Erythroblast (primary cell): ENCODE data around the gene BMP7.

Source experiments
- GATA1 ChIP-seq: IDR thresholded peaks from 2 replicates; pipeline ENCODE4 v1.6.1; 2011; ENCODE audit warnings: low read depth, mild to moderate bottlenecking, control low read depth, low read length, moderate library complexity
- POLR2A ChIP-seq: IDR thresholded peaks from 2 replicates; pipeline ENCODE4 v1.6.1; 2011; ENCODE audit warnings: mild to moderate bottlenecking, low read length

DNA sequence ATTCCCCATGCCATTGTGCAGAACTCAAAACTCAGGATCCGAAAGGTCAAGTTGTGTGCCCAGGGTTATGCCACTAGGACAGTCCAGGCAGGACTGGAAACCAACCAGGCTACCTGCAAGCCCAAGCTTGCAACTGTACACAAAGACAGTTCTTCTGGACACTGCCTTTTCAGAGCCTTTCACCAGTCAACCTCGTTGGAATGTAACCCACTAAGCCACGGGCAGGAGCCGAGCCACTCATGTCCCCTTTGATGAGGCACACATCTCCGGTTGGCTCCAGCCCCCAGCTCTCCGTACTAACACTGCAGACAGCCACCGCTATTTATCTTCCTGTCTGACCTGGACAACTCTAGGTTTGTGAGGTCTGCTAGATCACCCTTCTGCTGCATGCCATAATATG lies 62.5 kb downstream of the BMP7 start:
- TF ChIP-seq POLR2A (no peak), GATA1 (no peak)
